ENCODE data around the gene PDE1A.

- TF ChIP-seq CTCF (conservative IDR thresholded peaks at IDR 0.05 in 1 of 2, IDR thresholded peaks at IDR 0.05 in 1 of 2; ENCODE audit: extremely low read depth in 1 of 2, insufficient read depth in 1 of 2, low read depth in 1 of 2, low read length in 2 of 2) = no peak
- no peak for TF ChIP-seq EZH2 (IDR thresholded peaks at IDR 0.05; ENCODE audit: borderline replicate concordance, low read length)
Measured at GRCh38 chr2:182446087-182446486, 19.3 kb upstream of the PDE1A start.
